ENCODE data around the gene GALNT18. TPM values are rescaled to one million over a fixed set of nuclear protein-coding genes. Genes with fewer than 3 reads are reported as not detected.

GALNT18 gene
- total and polyA plus RNA-seq, 4 donors, result 2.1 to 11.0 (median 3.8) TPM

GRCh38 chr11:11525283-11525682 is 96.5 kb downstream of the GALNT18 start:
- 84% methylated on average over 5 of the region's 5 CpGs for WGBS

More at GRCh38 chr11:11525283-11525682, 96.5 kb downstream of the GALNT18 start:
- no peak for DNase-seq (ENCODE audit: low spot score)
- H3K4me3 ChIP-seq (ENCODE audit: low read depth in 1 of 3, low read length in 3 of 3), result no peak overlapping the region
- TF ChIP-seq TAF1 (conservative IDR thresholded peaks at IDR 0.05), result no peak
- TF ChIP-seq NR2F2 (IDR thresholded peaks at IDR 0.05), result no peak
- TF ChIP-seq EGR1 (IDR thresholded peaks at IDR 0.05; ENCODE audit: low read depth in 2 of 2), result no peak
- no peak for TF ChIP-seq CTCF (IDR thresholded peaks at IDR 0.05; ENCODE audit: low read depth, low read length, missing input control)
- TF ChIP-seq ZBTB33 (IDR thresholded peaks at IDR 0.05), result no peak
- no peak for TF ChIP-seq ATF3 (IDR thresholded peaks at IDR 0.05)
- TF ChIP-seq JUND (IDR thresholded peaks at IDR 0.05), result no peak
- no peak for TF ChIP-seq GABPA (IDR thresholded peaks at IDR 0.05 in 1 of 2, conservative IDR thresholded peaks at IDR 0.05 in 1 of 2)
- TF ChIP-seq RAD21 (IDR thresholded peaks at IDR 0.05), result no peak
- no peak for TF ChIP-seq RXRA (IDR thresholded peaks at IDR 0.05)
- TF ChIP-seq HNF4A (conservative IDR thresholded peaks at IDR 0.05), result no peak
- TF ChIP-seq MAX (IDR thresholded peaks at IDR 0.05), result no peak
- no peak for TF ChIP-seq HNF4G (IDR thresholded peaks at IDR 0.05)
- TF ChIP-seq YY1 (IDR thresholded peaks at IDR 0.05), result no peak
- TF ChIP-seq REST (IDR thresholded peaks at IDR 0.05), result no peak
- TF ChIP-seq FOXA1 (IDR thresholded peaks at IDR 0.05), result no peak
- H3K36me3 ChIP-seq (ENCODE audit: control insufficient read depth in 4 of 4, insufficient read depth in 3 of 4, low read depth in 1 of 4, low read length in 3 of 4), result no peaks in the 10 kb centered on the region
- no peaks in the 10 kb centered on the region for H3K27me3 ChIP-seq (ENCODE audit: control insufficient read depth in 4 of 4, insufficient read depth in 4 of 4, low read length in 3 of 4)
- H3K9ac ChIP-seq (ENCODE audit: low read depth in 1 of 2, low read length in 2 of 2), result no peak overlapping the region
- no peaks in the 10 kb centered on the region for H3K9me3 ChIP-seq (ENCODE audit: control insufficient read depth in 4 of 4, low read length in 3 of 4)
- no peaks in the 10 kb centered on the region for H3K4me1 ChIP-seq (ENCODE audit: control insufficient read depth in 4 of 4, insufficient read depth in 4 of 4, low read length in 3 of 4)
- no peak overlapping the region for H3K27ac ChIP-seq (ENCODE audit: low read depth in 1 of 2, low read length in 2 of 2)

Measured in liver (tissue), 9 donors.